GM12892 (cell line): ENCODE data around the gene ATP8B4.

Experiments used
- POLR2A ChIP-seq: IDR thresholded peaks from 2 replicates; pipeline ENCODE4 v1.6.1; 2011; ENCODE audit warnings: low read depth, low read length, control low read depth
- POLR2AphosphoS5 ChIP-seq: IDR thresholded peaks from 2 replicates; pipeline ENCODE4 v1.6.1; 2011; ENCODE audit warnings: low read depth, low read length, control low read depth
- TAF1 ChIP-seq: IDR thresholded peaks from 2 replicates; pipeline ENCODE4 v1.6.1; 2011; ENCODE audit warnings: low read depth, mild to moderate bottlenecking, control low read depth, low read length, borderline replicate concordance

- TF ChIP-seq TAF1 (no peak), POLR2AphosphoS5 (no peak), POLR2A (no peak)
These were observed 9.2 kb upstream of the ATP8B4 start for GRCh38 chr15:50128266-50128665.
